Measurements from ENCODE around the gene RFT1. TPM values are rescaled to one million over a fixed set of nuclear protein-coding genes. Genes with fewer than 3 reads are reported as not detected.

RFT1 gene
- total RNA-seq, 3 donors from 2014 or later, result 14.7 to 18.7 (median 15.2) TPM

DNA sequence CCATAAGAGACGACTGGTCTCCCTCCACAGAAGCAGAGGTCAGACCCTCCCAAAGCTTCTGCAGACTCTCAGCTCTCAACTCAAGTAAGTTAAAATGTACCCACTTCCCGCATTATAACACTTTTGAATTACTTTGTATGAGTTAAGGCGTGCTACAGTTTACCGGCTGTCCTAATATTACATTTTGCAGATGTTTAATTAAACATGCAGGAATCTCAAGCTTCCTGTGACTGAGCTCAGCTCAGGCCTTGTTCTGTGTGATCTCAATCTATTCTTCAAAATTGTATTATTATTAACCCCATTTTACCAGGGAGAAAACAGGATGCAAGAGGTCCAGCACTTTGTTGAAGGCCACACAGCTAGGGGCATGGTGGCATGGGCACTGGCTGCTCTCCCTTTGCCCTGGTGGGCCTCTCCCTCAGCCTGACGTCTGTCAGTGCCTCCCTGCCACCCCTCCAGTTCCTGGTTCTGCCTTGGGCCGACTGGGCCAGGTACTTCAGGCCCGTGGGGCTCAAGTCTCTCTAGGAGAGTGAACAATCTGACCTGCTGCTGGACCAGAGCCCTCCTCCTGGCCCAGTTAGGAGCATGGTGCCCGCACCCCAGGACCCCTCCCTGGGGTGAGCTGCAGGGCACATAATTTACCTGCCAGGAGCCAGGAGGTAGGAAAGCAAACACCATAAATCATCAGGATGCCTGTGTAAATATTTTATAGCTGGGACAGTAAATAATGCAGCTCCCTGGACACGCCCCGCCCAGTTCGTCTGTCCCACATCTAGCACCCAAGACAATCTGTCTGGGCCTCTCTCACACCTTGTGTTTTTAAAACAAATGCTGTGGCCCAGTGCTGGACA lies 14.9 kb upstream of the RFT1 start:
- H3K4me1 ChIP-seq (ENCODE audit: low read depth), result peaks cover 48% of the 10 kb centered on the region
- DNase-seq (peak; percentile 80 to 86 (median 85)), ATAC-seq (peak; percentile 78)
- TF ChIP-seq, protein P1, sequence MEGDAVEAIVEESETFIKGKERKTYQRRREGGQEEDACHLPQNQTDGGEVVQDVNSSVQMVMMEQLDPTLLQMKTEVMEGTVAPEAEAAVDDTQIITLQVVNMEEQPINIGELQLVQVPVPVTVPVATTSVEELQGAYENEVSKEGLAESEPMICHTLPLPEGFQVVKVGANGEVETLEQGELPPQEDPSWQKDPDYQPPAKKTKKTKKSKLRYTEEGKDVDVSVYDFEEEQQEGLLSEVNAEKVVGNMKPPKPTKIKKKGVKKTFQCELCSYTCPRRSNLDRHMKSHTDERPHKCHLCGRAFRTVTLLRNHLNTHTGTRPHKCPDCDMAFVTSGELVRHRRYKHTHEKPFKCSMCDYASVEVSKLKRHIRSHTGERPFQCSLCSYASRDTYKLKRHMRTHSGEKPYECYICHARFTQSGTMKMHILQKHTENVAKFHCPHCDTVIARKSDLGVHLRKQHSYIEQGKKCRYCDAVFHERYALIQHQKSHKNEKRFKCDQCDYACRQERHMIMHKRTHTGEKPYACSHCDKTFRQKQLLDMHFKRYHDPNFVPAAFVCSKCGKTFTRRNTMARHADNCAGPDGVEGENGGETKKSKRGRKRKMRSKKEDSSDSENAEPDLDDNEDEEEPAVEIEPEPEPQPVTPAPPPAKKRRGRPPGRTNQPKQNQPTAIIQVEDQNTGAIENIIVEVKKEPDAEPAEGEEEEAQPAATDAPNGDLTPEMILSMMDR (IDR thresholded peaks at IDR 0.05), result no peak
- H3K36me3 ChIP-seq (ENCODE audit: low read depth), result no peaks in the 10 kb centered on the region
- H3K9me3 ChIP-seq, result no peaks in the 10 kb centered on the region
- no peak overlapping the region for H3K4me3 ChIP-seq
- intact Hi-C loops (cut with DNase I, micrococcal nuclease), result no loop called here

DNA sequence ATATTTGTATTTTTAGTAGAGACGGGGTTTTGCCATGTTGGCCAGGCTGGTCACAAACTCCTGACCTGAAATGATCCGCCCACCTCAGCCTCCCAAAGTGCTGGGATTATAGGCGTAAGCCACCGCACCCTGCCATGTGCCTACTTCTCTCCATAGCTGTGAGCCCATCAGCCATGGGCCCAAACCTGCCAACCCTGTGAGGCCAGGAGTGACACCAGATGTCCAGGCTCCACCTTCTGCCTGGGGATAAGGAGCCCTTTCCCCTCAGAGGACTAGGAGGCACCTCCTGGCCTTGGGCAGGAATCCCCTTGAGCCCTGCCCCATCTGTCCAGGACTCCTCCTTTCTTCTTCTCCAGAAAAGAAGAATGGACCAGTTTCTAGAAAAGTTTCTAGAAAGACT lies 14.2 kb upstream of the RFT1 start:
- Histone ChIP-seq H3K9me3 (no peaks in the 10 kb centered on the region), H3K4me1 (ENCODE audit: low read depth) (peaks cover 42% of the 10 kb centered on the region), H3K4me3 (no peak overlapping the region), H3K36me3 (ENCODE audit: low read depth) (no peaks in the 10 kb centered on the region)
- peak in 2 of 3 donors; percentile 13 to 50 for DNase-seq
- TF ChIP-seq, protein P1 (IDR thresholded peaks at IDR 0.05), result no peak
- intact Hi-C loops (cut with DNase I, micrococcal nuclease), result no loop called here
- ATAC-seq, result no peak

DNA sequence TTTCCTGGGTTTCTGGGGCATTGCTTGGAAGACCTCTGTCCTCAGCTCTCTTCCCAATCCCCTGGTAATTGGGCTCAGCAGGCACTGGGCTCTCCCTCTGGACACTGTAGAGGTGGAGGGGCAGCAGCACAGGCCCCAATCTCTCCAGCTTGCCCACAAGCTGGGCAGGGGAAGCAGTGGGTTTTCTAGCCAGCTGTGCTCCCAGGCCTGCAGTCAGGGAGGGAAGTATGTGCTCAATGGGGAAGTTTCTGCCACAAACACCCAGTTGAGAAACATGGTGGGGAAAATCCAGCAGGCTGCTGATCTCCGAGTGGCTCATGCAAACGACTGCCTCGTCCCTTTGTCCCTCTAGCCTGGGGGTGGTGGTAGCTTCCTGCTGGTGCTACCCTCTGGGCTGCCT lies 12.8 kb upstream of the RFT1 start:
- no peak overlapping the region for H3K4me3 ChIP-seq
- TF ChIP-seq, protein P1 (IDR thresholded peaks at IDR 0.05), result no peak
- H3K4me1 ChIP-seq (ENCODE audit: low read depth), result peaks cover 29% of the 10 kb centered on the region
- H3K36me3 ChIP-seq (ENCODE audit: low read depth), result no peaks in the 10 kb centered on the region
- no peaks in the 10 kb centered on the region for H3K9me3 ChIP-seq
- DNase-seq (peak in 2 of 3 donors; percentile 14 to 38), ATAC-seq (no peak)
- intact Hi-C loops (cut with DNase I, micrococcal nuclease), result no loop called here

DNA sequence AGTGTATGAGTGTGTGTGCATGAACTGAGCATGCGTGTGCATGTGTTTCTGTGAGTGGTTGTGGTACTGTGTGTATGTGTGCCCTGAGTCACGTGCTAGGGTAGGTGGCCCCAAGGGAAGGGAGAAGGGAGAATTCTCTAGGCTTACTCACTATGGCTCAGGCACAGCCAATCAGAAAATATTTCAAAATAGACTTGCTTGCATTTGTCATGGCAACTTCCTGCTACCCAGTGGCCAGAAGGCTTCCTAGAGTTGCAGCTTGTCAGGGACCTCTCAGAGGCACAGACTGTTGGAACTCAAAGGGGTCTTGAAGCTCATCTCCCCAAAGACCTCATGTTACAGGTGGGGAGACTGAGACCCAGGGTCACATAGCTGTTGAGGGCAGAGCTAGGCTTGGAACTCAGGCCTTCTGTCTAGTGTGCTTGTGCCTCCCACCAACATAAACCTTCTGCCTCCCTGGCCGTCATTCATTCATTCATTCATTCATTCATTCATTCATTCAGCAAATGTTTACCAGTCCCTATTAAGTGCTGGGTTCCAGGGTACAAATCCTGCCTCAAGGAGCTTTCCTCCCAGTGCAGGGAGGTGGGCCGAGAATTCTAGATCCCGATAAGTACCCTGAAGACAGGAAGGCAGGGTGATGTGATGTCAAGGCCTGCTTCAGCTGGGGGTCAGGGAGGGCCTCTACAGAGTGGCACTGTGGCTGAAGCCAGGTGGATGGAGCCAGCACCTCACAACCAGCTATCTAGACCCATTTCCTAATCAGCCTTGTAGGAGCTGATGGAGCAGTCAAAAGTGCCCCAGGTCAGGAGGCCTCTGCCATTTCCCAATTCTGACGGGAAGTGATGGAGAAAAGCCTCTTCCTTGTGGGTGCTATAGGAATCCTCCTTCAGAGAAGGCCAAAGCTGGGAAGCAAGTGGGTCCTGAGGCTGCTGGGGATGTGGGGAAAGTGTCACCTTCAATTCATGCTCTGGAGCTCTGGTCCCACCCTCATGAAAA lies 10.9 kb upstream of the RFT1 start:
- ATAC-seq (peak; percentile 4), DNase-seq (peak in 1 of 3 donors; percentile 4)
- H3K4me3 ChIP-seq, result no peak overlapping the region
- peaks cover 13% of the 10 kb centered on the region for H3K4me1 ChIP-seq (ENCODE audit: low read depth)
- TF ChIP-seq, protein P1 (IDR thresholded peaks at IDR 0.05), result no peak
- no peaks in the 10 kb centered on the region for H3K36me3 ChIP-seq (ENCODE audit: low read depth)
- no peaks in the 10 kb centered on the region for H3K9me3 ChIP-seq
- intact Hi-C loops (cut with DNase I, micrococcal nuclease), result no loop called here

DNA sequence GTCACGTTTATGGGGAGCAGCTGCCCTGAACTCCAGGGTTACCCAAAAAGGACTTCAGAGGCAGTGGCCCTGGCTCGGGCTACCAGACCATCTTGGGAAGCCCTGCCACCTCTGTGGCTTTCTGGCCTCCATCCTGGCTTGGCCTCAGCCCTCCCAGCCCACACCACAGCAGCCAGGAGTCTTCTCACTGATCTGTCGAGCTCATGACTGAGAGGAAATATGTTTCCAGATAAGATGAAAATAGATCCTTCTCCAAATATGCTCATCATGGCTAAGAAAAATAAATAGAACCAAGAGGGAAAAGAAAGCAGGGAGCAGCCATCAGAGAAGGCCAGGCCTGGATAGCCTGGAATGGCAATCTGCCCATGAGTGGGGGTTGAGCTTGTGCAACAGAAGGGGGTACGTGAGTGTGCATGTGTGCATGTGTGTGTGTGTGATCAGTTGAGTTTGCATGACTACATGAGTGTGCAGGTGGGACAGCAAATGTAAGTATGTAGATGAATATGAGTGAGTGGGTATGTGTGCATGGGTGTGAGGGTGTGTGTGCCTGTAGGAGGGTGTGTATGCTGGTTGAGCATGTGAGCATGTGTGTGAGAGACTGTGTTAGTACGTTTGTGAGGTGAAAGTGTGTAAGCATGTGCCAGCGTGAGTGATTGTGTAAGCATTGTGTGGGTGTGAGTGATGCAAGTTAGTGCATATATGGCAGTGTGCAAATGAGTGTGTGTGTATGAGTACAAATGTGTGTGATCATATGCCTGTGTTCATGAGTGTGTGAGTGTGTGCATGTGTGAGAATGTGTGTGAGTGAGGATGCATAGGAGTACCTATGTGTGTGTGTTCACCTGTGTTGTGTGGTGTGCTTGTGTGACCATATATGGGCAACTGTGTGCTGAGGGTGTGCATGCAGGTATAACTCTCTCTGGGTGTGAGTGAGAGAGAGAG lies 9.9 kb upstream of the RFT1 start:
- DNase-seq, result no peak
- Histone ChIP-seq H3K4me1 (ENCODE audit: low read depth) (peaks cover 9% of the 10 kb centered on the region), H3K9me3 (no peaks in the 10 kb centered on the region), H3K36me3 (ENCODE audit: low read depth) (no peaks in the 10 kb centered on the region), H3K4me3 (no peak overlapping the region)
- intact Hi-C loops (cut with DNase I, micrococcal nuclease), result no loop called here
- ATAC-seq, result no peak
- TF ChIP-seq, protein P1 (IDR thresholded peaks at IDR 0.05), result no peak
